Measurements from ENCODE around the gene CEP55. TPM values are rescaled to one million over a fixed set of nuclear protein-coding genes. Genes with fewer than 3 reads are reported as not detected.
A peak's percentile ranks its signal among the peaks of the same experiment; 100 is the strongest.

CEP55 gene
- total and polyA plus RNA-seq, 2 of the 8 experiments (the other 6 are each of a cell fraction or from before 2014, with no cell fraction given): 7.0 to 19.6 TPM

- no peak overlapping the region for H3K4ac ChIP-seq (replicated peaks; ENCODE audit: insufficient read length, low read depth, low read length)
- H4K8ac ChIP-seq (ENCODE audit: extremely low read depth, insufficient read depth, low read length): no peak overlapping the region; the same call in 1 of the 2 replicates
- peak; percentile 68; the same call in 1 of the 2 replicates for TF ChIP-seq YY1 (IDR thresholded peaks at IDR 0.05; ENCODE audit: low read depth, low read length)
- TF ChIP-seq, protein P1, sequence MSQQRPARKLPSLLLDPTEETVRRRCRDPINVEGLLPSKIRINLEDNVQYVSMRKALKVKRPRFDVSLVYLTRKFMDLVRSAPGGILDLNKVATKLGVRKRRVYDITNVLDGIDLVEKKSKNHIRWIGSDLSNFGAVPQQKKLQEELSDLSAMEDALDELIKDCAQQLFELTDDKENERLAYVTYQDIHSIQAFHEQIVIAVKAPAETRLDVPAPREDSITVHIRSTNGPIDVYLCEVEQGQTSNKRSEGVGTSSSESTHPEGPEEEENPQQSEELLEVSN (IDR thresholded peaks at IDR 0.05): no peak
- peak; percentile 29; the same call in 1 of the 2 replicates for TF ChIP-seq CREB1 (IDR thresholded peaks at IDR 0.05)
- TF ChIP-seq RAD21 (IDR thresholded peaks at IDR 0.05 in 1 of 2, conservative IDR thresholded peaks at IDR 0.05 in 1 of 2; ENCODE audit: low read depth in 2 of 2, low read length in 2 of 2): peak; percentile 77 to 78
- TF ChIP-seq CTCF (IDR thresholded peaks at IDR 0.05; ENCODE audit: control extremely low read depth in 1 of 3, insufficient read depth in 1 of 3, low read depth in 1 of 3, low read length in 3 of 3): peak; percentile 78 to 96 (median 93)
- CTCF ChIA-PET (ENCODE audit: partially characterized antibody): interaction anchor here (0.5 to 8.1 kb wide), 59 partner anchors 9 to 633 kb away, joined by 3 to 78 read pairs (median 4); partner anchors contain the start of genes FFAR4, FRA10AC1 and PDE6C
- H3K4me1 ChIP-seq (replicated peaks in 1 of 4; ENCODE audit: control insufficient read depth in 3 of 4, insufficient read depth in 4 of 4, low read length in 3 of 4): peaks cover 0 to 4% (median 1%) of the 10 kb centered on the region in 4 experiments; a peak in 2 of 7 replicates
- no peak overlapping the region for H2BK120ac ChIP-seq (replicated peaks; ENCODE audit: low read depth, low read length)
- no peak overlapping the region for H2BK15ac ChIP-seq (ENCODE audit: low read length)
- no peak overlapping the region for H2BK20ac ChIP-seq (ENCODE audit: low read length)
- H2BK5ac ChIP-seq (ENCODE audit: low read depth, low read length): no peak overlapping the region
- H3K18ac ChIP-seq (ENCODE audit: extremely low read depth, low read length): peak overlapping the region; percentile 35
- 54% methylated on average over 14 of the region's 14 CpGs; no CpG with 5 or more reads in 1 of the 2 experiments for WGBS, 2 experiments (ENCODE audit: extremely low coverage in 1 of 2, insufficient coverage in 1 of 2, insufficient read length in 1 of 2, insufficient replicate concordance in 2 of 2, low coverage in 1 of 2, low lambda C conversion rate in 2 of 2, missing lambda C conversion rate in 1 of 2)
- 0 out of 4 replicates have a peak overlapping the region, but pooled peaks of 1 of the 2 experiments have one; percentile 12 for H3K4me2 ChIP-seq (ENCODE audit: insufficient read depth in 1 of 2, low read depth in 2 of 2, low read length in 2 of 2)
- H4K5ac ChIP-seq (ENCODE audit: insufficient read length, low read depth, low read length): no peak overlapping the region
- no peaks in the 10 kb centered on the region for H3K79me2 ChIP-seq (ENCODE audit: control insufficient read depth in 1 of 2, insufficient read depth in 2 of 2, low read length in 2 of 2)
- H4K20me1 ChIP-seq (replicated peaks in 1 of 2; ENCODE audit: control insufficient read depth in 1 of 2, insufficient read depth in 2 of 2, low read length in 2 of 2): no peaks in the 10 kb centered on the region
- no peak overlapping the region for H4K91ac ChIP-seq (replicated peaks; ENCODE audit: insufficient read length, low read length)
- DNase-seq (ENCODE audit: low read depth in 1 of 2, low spot score in 2 of 2) (peak; percentile 58 to 93), FAIRE-seq (peak; percentile 96)
- H2BK12ac ChIP-seq (ENCODE audit: low read depth, low read length): no peak overlapping the region
- H2AFZ ChIP-seq (ENCODE audit: low read length): peak overlapping the region; percentile 65; the same call in 1 of the 2 replicates
- no peak overlapping the region for H3K9ac ChIP-seq (replicated peaks in 1 of 4; ENCODE audit: extremely low read depth in 1 of 4, low read depth in 3 of 4, low read length in 3 of 4)
- no peaks in the 10 kb centered on the region for H3K79me1 ChIP-seq (ENCODE audit: low read depth, low read length)
- no peaks in the 10 kb centered on the region for H3K36me3 ChIP-seq (ENCODE audit: control insufficient read depth in 2 of 4, insufficient read depth in 4 of 4, low read length in 3 of 4)
- peaks cover 2% of the 10 kb centered on the region; the same call in 1 of the 2 replicates for H3K23me2 ChIP-seq (ENCODE audit: low read depth, low read length)
- H2AK5ac ChIP-seq (ENCODE audit: low read depth, low read length): no peak overlapping the region
- no peak overlapping the region for H3K56ac ChIP-seq (replicated peaks; ENCODE audit: insufficient read length, low read depth, low read length)
- H3K14ac ChIP-seq (ENCODE audit: insufficient read length): no peak overlapping the region
- H3K9me3 ChIP-seq (ENCODE audit: insufficient read depth in 2 of 2, low read depth in 1 of 2, low read length in 1 of 2): no peaks in the 10 kb centered on the region
- no peaks in the 10 kb centered on the region for H3K27me3 ChIP-seq (replicated peaks in 1 of 4; ENCODE audit: control insufficient read depth in 3 of 4, extremely low read depth in 1 of 4, insufficient read depth in 3 of 4, low read length in 3 of 4)
- no peak overlapping the region for H3K27ac ChIP-seq (ENCODE audit: low read depth, low read length)
- POLR2A ChIA-PET (ENCODE audit: partially characterized antibody): interaction anchor here (0.8 to 1.1 kb wide), 3 partner anchors 9 to 13 kb away, joined by 3 read pairs; no protein-coding TSS in a partner anchor
- no peak overlapping the region for H3K4me3 ChIP-seq (ENCODE audit: extremely low read depth in 1 of 4, insufficient read depth in 2 of 4, low read depth in 3 of 4, low read length in 4 of 4)
- H3K23ac ChIP-seq (ENCODE audit: insufficient read length): no peak overlapping the region
Measured at GRCh38 chr10:93554760-93555432, 58.5 kb downstream of the CEP55 start.

Measured in H1 (cell line).